Calu3 (cell line): ENCODE data around the gene CARMIL1. TPM values are rescaled to one million over a fixed set of nuclear protein-coding genes. Genes with fewer than 3 reads are reported as not detected.

Experiments used
- BruUV-seq: library from RNA; stranded (reverse); fragments of 400-500 nt; replicated peaks from 2 replicates; lab custom pipeline; 2021; lab: Mats Ljungman, UMichigan
- CTCF ChIA-PET: fragments of 300-600 bp; sonication (Branson Sonifier 250); formaldehyde crosslinking; loops from one replicate; lab custom pipeline; 2022; ENCODE audit warnings: antibody characterized with exemption; lab: Charles Lee
- DNase-seq: peaks from one replicate; pipeline ENCODE4 v3.0.0; 2022
- H3K27ac Mint-ChIP-seq: one replicate; pipeline ENCODE4 v1.8.0; 2022; ENCODE audit warnings: mixed read lengths; ENCODE audit not compliant: unreplicated experiment
- H3K27me3 Mint-ChIP-seq: one replicate; pipeline ENCODE4 v1.8.0; 2022; ENCODE audit warnings: mixed read lengths; ENCODE audit not compliant: unreplicated experiment
- H3K36me3 Mint-ChIP-seq: one replicate; pipeline ENCODE4 v1.8.0; 2022; ENCODE audit warnings: mild to moderate bottlenecking, moderate library complexity, mixed read lengths; ENCODE audit not compliant: insufficient read depth, unreplicated experiment
- H3K4me1 Mint-ChIP-seq: one replicate; pipeline ENCODE4 v1.8.0; 2022; ENCODE audit warnings: mild to moderate bottlenecking, low read depth, mixed read lengths; ENCODE audit not compliant: unreplicated experiment
- H3K4me3 Mint-ChIP-seq: one replicate; pipeline ENCODE4 v1.8.0; 2022; ENCODE audit warnings: mild to moderate bottlenecking, low read depth, moderate library complexity, mixed read lengths; ENCODE audit not compliant: unreplicated experiment
- H3K9me3 Mint-ChIP-seq: one replicate; pipeline ENCODE4 v1.8.0; 2022; ENCODE audit warnings: low read depth, mixed read lengths; ENCODE audit not compliant: unreplicated experiment
- intact Hi-C: fragments of 100-400 bp; cut with micrococcal nuclease; formaldehyde crosslinking; loops from one replicate; pipeline ENCODE4 v1.10.0; 2022; ENCODE audit not compliant: unreplicated experiment
- total RNA-seq: library from RNA; stranded (reverse); gene quantifications from 2 replicates; pipeline ENCODE4 v1.2.3, GENCODE V29; 2022
- TF ChIP-seq, protein P1 (sequence below): fragments of 200-600 bp; IDR thresholded peaks from one replicate; pipeline ENCODE4 v1.8.0; 2022; ENCODE audit warnings: antibody characterized with exemption; ENCODE audit not compliant: unreplicated experiment

The CARMIL1 gene
- total RNA-seq, 1 experiment from 2014 or later = 92.4 TPM

DNA sequence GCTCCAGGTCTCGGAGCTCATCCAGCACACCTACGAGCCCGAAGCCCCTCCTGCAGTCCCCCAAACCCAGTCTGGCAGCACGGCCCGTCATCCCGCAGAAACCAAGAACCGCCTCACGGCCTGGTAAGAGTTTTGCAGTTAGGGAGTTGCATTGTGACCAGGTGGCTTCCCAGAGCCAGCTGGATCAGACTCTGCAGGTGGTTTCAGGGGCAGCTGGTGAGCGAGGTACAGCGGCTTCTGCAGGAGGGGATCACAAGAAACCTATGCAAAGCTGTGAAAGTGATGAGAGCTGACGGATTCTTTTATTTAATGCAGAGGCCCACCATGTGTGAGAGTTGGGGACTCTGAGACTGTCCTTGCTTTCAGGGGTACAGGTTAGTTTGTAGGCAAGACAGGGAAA is 327.0 kb downstream of the CARMIL1 start:
- no peaks in the 10 kb centered on the region for H3K27me3 Mint-ChIP-seq
- intact Hi-C loops = loop anchor here (10.0 kb wide), 1 partner anchor 289 kb away; no protein-coding TSS in a partner anchor
- DNase-seq = no peak
- peaks cover 39% of the 10 kb centered on the region for H3K36me3 Mint-ChIP-seq
- H3K9me3 Mint-ChIP-seq = no peaks in the 10 kb centered on the region
- TF ChIP-seq, protein P1, sequence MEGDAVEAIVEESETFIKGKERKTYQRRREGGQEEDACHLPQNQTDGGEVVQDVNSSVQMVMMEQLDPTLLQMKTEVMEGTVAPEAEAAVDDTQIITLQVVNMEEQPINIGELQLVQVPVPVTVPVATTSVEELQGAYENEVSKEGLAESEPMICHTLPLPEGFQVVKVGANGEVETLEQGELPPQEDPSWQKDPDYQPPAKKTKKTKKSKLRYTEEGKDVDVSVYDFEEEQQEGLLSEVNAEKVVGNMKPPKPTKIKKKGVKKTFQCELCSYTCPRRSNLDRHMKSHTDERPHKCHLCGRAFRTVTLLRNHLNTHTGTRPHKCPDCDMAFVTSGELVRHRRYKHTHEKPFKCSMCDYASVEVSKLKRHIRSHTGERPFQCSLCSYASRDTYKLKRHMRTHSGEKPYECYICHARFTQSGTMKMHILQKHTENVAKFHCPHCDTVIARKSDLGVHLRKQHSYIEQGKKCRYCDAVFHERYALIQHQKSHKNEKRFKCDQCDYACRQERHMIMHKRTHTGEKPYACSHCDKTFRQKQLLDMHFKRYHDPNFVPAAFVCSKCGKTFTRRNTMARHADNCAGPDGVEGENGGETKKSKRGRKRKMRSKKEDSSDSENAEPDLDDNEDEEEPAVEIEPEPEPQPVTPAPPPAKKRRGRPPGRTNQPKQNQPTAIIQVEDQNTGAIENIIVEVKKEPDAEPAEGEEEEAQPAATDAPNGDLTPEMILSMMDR = no peak
- peaks cover 9% of the 10 kb centered on the region for H3K4me1 Mint-ChIP-seq
- no TSS peak for BruUV-seq
- H3K27ac Mint-ChIP-seq = no peak overlapping the region
- H3K4me3 Mint-ChIP-seq = no peak overlapping the region
- CTCF ChIA-PET = interaction anchor here (1.2 kb wide), 1 partner anchor 112 kb away, joined by 3 read pairs; no protein-coding TSS in a partner anchor

DNA sequence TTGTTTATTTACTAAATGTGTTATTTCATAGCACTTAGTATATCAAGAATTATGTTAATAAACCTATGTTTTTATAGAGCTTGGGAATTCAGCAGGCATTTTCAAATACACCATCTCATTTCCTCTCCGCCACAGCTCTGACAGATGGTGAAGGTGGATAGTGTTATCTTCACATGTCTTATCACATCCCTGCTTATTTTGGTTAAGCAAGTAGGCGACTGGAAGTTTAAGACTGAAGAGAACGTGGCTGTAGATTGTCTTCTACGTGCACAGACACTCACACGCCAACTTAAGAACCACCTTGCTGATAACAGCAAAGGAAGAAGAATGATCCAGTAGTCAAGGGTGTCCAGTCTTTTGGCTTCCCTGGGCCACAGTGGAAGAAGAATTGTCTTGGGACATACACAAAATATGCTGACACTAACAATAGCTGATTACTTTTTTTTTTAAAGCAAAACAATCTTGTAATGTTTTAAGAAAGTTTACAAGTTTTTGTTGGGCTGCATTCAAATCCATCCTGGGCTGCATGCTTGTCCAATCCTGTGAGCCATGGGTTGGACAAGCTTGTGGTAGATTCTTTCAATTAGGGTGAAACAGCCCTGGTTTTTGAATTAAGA is 329.5 kb downstream of the CARMIL1 start:
- no peaks in the 10 kb centered on the region for H3K9me3 Mint-ChIP-seq
- TF ChIP-seq, protein P1 = no peak
- no TSS peak for BruUV-seq
- CTCF ChIA-PET = no interaction called here
- H3K36me3 Mint-ChIP-seq = peaks cover 39% of the 10 kb centered on the region
- no peak overlapping the region for H3K4me3 Mint-ChIP-seq
- intact Hi-C loops = loop anchor here (10.0 kb wide), 1 partner anchor 286 kb away; no protein-coding TSS in a partner anchor
- H3K27ac Mint-ChIP-seq = no peak overlapping the region
- H3K27me3 Mint-ChIP-seq = no peaks in the 10 kb centered on the region
- DNase-seq = no peak
- H3K4me1 Mint-ChIP-seq = no peaks in the 10 kb centered on the region

DNA sequence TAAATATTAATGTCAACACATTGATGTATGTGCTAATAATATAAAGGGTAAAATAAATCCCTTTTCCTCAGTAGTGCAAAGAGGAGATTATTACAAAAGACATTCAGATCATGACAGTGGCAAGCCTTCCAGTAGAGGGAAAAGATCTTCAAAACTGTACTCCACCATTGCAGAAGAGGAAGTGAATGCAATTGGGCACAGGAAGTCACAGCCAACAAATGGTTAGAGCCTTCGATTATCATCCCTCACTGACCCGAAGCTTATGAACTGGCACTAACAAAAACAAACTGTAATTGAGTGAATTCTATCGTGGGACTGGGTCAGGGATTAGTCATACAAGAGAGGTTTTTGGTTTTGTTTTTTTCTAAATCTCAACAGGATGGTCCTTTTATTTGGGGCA is 333.5 kb downstream of the CARMIL1 start:
- Mint-ChIP-seq H3K36me3 (peaks cover 20% of the 10 kb centered on the region), H3K27ac (no peak overlapping the region), H3K9me3 (no peaks in the 10 kb centered on the region), H3K27me3 (no peaks in the 10 kb centered on the region), H3K4me1 (no peaks in the 10 kb centered on the region), H3K4me3 (no peak overlapping the region)
- intact Hi-C loops = no loop called here
- BruUV-seq = no TSS peak
- no peak for DNase-seq
- CTCF ChIA-PET = interaction anchor here (0.6 kb wide), 1 partner anchor 468 kb away, joined by 6 read pairs; no protein-coding TSS in a partner anchor
- TF ChIP-seq, protein P1 = no peak

DNA sequence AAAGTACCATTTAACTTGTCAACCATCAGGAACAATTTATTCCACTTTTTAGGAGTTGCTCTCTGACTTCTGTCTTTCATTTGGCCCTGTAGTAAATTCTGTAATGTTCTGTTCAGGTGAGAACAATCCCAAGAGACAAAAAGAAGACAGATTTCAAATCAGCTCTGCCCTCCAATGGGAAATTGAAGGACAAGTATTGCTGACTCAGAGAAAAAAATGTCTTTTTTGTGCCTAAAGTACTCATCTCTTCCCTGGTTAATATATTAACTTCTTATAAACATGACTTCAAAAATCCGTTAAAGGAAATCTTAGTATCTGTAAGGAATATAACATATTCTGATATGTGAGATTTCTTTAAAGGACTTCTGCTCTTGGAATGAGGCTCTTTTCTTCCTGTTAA is 334.2 kb downstream of the CARMIL1 start:
- H3K4me3 Mint-ChIP-seq = no peak overlapping the region
- TF ChIP-seq, protein P1 = no peak
- BruUV-seq = no TSS peak
- peaks cover 20% of the 10 kb centered on the region for H3K36me3 Mint-ChIP-seq
- H3K27me3 Mint-ChIP-seq = no peaks in the 10 kb centered on the region
- CTCF ChIA-PET = no interaction called here
- H3K4me1 Mint-ChIP-seq = no peaks in the 10 kb centered on the region
- no peaks in the 10 kb centered on the region for H3K9me3 Mint-ChIP-seq
- intact Hi-C loops = no loop called here
- no peak for DNase-seq
- no peak overlapping the region for H3K27ac Mint-ChIP-seq
